MM.1S (cell line): ENCODE results near the gene MAP3K1.

Source experiments
- DNase-seq: peaks from one replicate; pipeline ENCODE4 v3.0.0-alpha.2; 2015
- H2AFZ ChIP-seq: fragments of 300-600 bp; sonication (generic); 2 replicates; pipeline ENCODE4 v1.6.0; 2016; ENCODE audit warnings: antibody characterized with exemption, low read length
- H3F3A ChIP-seq: fragments of 300-600 bp; sonication (generic); 2 replicates; pipeline ENCODE4 v1.6.1; 2016; ENCODE audit warnings: mild to moderate bottlenecking, antibody characterized with exemption, low read length, moderate library complexity, mixed read lengths; ENCODE audit not compliant: insufficient read depth
- H3K27ac ChIP-seq: fragments of 300-600 bp; sonication (generic); 2 replicates; pipeline ENCODE4 v1.5.1; 2016; ENCODE audit warnings: mild to moderate bottlenecking, low read length
- H3K27me3 ChIP-seq: fragments of 300-600 bp; sonication (generic); replicated peaks from 2 replicates; pipeline ENCODE4 v1.6.0; 2016; ENCODE audit warnings: low read length; ENCODE audit not compliant: insufficient read depth
- H3K36me3 ChIP-seq: fragments of 300-600 bp; sonication (generic); replicated peaks from 2 replicates; pipeline ENCODE4 v1.6.1; 2016; ENCODE audit warnings: mild to moderate bottlenecking, low read length, mixed read lengths; ENCODE audit not compliant: insufficient read depth
- H3K4me1 ChIP-seq: fragments of 300-600 bp; sonication (generic); 2 replicates; pipeline ENCODE4 v1.6.1; 2016; ENCODE audit warnings: low read length, mixed read lengths
- H3K4me2 ChIP-seq: fragments of 300-600 bp; sonication (generic); 2 replicates; pipeline ENCODE4 v1.6.0; 2016; ENCODE audit warnings: low read depth, low read length
- H3K4me3 ChIP-seq: fragments of 300-600 bp; sonication (generic); 2 replicates; pipeline ENCODE4 v1.5.1; 2016; ENCODE audit warnings: low read length, mixed read lengths
- H3K79me2 ChIP-seq: fragments of 300-600 bp; sonication (generic); 2 replicates; pipeline ENCODE4 v1.6.1; 2016; ENCODE audit warnings: mixed run types, low read length, mixed read lengths
- H3K9ac ChIP-seq: fragments of 300-600 bp; sonication (generic); 2 replicates; pipeline ENCODE4 v1.6.1; 2016; ENCODE audit warnings: low read length, mixed read lengths
- H3K9me2 ChIP-seq: fragments of 300-600 bp; sonication (generic); replicated peaks from 2 replicates; pipeline ENCODE4 v1.6.1; 2016; ENCODE audit warnings: mild to moderate bottlenecking, low read length, mixed read lengths; ENCODE audit not compliant: insufficient read depth
- H3K9me3 ChIP-seq: fragments of 300-600 bp; sonication (generic); replicated peaks from 2 replicates; pipeline ENCODE4 v1.6.1; 2016; ENCODE audit warnings: mild to moderate bottlenecking, low read length, mixed read lengths; ENCODE audit not compliant: insufficient read depth
- H4K20me1 ChIP-seq: fragments of 300-600 bp; sonication (generic); 2 replicates; pipeline ENCODE4 v1.6.1; 2016; ENCODE audit warnings: mild to moderate bottlenecking, low read length, moderate library complexity, mixed read lengths; ENCODE audit not compliant: insufficient read depth
- CTCF ChIP-seq: fragments of 300-600 bp; sonication (generic); IDR thresholded peaks from 2 replicates; pipeline ENCODE4 v1.5.1; 2016; ENCODE audit warnings: antibody characterized with exemption, low read length, mixed read lengths
- EZH2 ChIP-seq: fragments of 300-600 bp; sonication (generic); optimal IDR thresholded peaks from 2 replicates; pipeline ENCODE3; 2017; ENCODE audit warnings: low read depth, mild to moderate bottlenecking, antibody characterized with exemption, low read length, mixed read lengths
- EZH2phosphoT487 ChIP-seq: fragments of 300-600 bp; sonication (generic); IDR thresholded peaks from 2 replicates; pipeline ENCODE4 v1.6.1; 2018; ENCODE audit warnings: antibody characterized with exemption, low read length

The MAP3K1 gene

GRCh38 chr5:56825222-56825824 is 10.0 kb downstream of the MAP3K1 start:
- no peak overlapping the region for H3K9ac ChIP-seq
- H3K9me3 ChIP-seq = no peaks in the 10 kb centered on the region
- H3K4me1 ChIP-seq = peaks cover 27% of the 10 kb centered on the region
- peaks cover 16% of the 10 kb centered on the region; the same call in 1 of the 2 replicates for H4K20me1 ChIP-seq
- DNase-seq = no peak
- no peak overlapping the region for H3K4me3 ChIP-seq
- H3F3A ChIP-seq = peaks cover 19% of the 10 kb centered on the region
- TF ChIP-seq EZH2phosphoT487 (no peak), EZH2 (no peak)
- H2AFZ ChIP-seq = no peak overlapping the region
- H3K79me2 ChIP-seq = peaks cover 99% of the 10 kb centered on the region
- H3K4me2 ChIP-seq = no peak overlapping the region
- H3K27me3 ChIP-seq = no peaks in the 10 kb centered on the region
- H3K36me3 ChIP-seq = no peaks in the 10 kb centered on the region
- H3K9me2 ChIP-seq = no peaks in the 10 kb centered on the region
- H3K27ac ChIP-seq = no peak overlapping the region

- no peaks in the 10 kb centered on the region for H3K9me3 ChIP-seq
- H3K9me2 ChIP-seq = no peaks in the 10 kb centered on the region
- peaks cover 16% of the 10 kb centered on the region; the same call in 1 of the 2 replicates for H4K20me1 ChIP-seq
- no peaks in the 10 kb centered on the region for H3K36me3 ChIP-seq
- H3K4me3 ChIP-seq = no peak overlapping the region
- H3K4me2 ChIP-seq = no peak overlapping the region
- H3F3A ChIP-seq = peaks cover 19% of the 10 kb centered on the region
- TF ChIP-seq CTCF (peak; percentile 24), EZH2phosphoT487 (no peak), EZH2 (no peak)
- no peaks in the 10 kb centered on the region for H3K27me3 ChIP-seq
- DNase-seq = peak; percentile 15
- peaks cover 43% of the 10 kb centered on the region for H3K4me1 ChIP-seq
- H3K79me2 ChIP-seq = peaks cover 99% of the 10 kb centered on the region
- no peak overlapping the region for H3K9ac ChIP-seq
- H2AFZ ChIP-seq = no peak overlapping the region
- H3K27ac ChIP-seq = no peak overlapping the region
These were observed 11.7 kb downstream of the MAP3K1 start for GRCh38 chr5:56827049-56827448.

GRCh38 chr5:56827924-56828323 is 12.6 kb downstream of the MAP3K1 start:
- Histone ChIP-seq H3F3A (peaks cover 19% of the 10 kb centered on the region), H3K9me2 (no peaks in the 10 kb centered on the region), H4K20me1 (peaks cover 11% of the 10 kb centered on the region; the same call in 1 of the 2 replicates), H3K27me3 (no peaks in the 10 kb centered on the region), H3K9ac (no peak overlapping the region), H3K4me2 (no peak overlapping the region), H3K4me1 (peaks cover 48% of the 10 kb centered on the region), H3K27ac (peak overlapping the region; percentile 69; the same call in 1 of the 2 replicates), H3K9me3 (no peaks in the 10 kb centered on the region), H3K4me3 (no peak overlapping the region), H3K79me2 (peaks cover 99% of the 10 kb centered on the region), H2AFZ (no peak overlapping the region), H3K36me3 (no peaks in the 10 kb centered on the region)
- TF ChIP-seq EZH2 (no peak), EZH2phosphoT487 (no peak), CTCF (no peak)
- no peak for DNase-seq
